ENCODE measurements around the gene CS.

Gene CS

DNA sequence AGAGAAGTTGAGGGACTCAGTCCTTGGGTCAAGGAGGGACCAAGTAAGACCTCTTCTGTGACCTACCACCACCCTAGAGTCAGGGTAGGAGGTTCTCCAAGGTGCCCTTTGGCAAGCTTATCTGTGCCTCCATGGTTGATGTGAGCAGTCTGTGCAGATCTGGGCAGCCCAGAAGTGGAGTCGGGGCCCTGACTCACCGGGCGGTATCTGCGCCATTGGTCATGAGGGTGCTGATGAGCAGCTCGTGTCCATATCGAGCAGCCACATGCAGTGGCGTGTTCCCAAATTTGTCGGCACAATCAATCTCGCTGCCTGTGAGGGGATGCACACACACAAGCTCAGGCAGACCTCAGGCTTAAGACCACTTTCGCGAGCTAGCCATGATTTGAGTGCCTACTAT, 47.0 kb downstream of the CS start:
- TF ChIP-seq CTCF (IDR thresholded peaks at IDR 0.05; ENCODE audit: low read depth, low read length), result no peak
- no peak for TF ChIP-seq EZH2phosphoT487 (IDR thresholded peaks at IDR 0.05; ENCODE audit: low read depth)
- Histone ChIP-seq H3K27me3 (ENCODE audit: low read depth, low read length) (no peaks in the 10 kb centered on the region), H3K36me3 (replicated peaks; ENCODE audit: low read depth, low read length) (peaks cover 57% of the 10 kb centered on the region), H3K4me2 (ENCODE audit: low read length) (no peak overlapping the region), H4K20me1 (ENCODE audit: insufficient read depth, low read length) (no peaks in the 10 kb centered on the region), H3K27ac (ENCODE audit: low read length) (no peak overlapping the region), H2AFZ (ENCODE audit: low read depth, low read length) (no peak overlapping the region), H3K79me2 (ENCODE audit: low read length) (peaks cover 21% of the 10 kb centered on the region), H3K4me3 (ENCODE audit: low read length) (no peak overlapping the region), H3K9me3 (ENCODE audit: insufficient read depth, low read length) (no peaks in the 10 kb centered on the region), H3K9ac (ENCODE audit: low read length) (no peak overlapping the region), H3K4me1 (ENCODE audit: low read length) (peaks cover 6% of the 10 kb centered on the region)

DNA sequence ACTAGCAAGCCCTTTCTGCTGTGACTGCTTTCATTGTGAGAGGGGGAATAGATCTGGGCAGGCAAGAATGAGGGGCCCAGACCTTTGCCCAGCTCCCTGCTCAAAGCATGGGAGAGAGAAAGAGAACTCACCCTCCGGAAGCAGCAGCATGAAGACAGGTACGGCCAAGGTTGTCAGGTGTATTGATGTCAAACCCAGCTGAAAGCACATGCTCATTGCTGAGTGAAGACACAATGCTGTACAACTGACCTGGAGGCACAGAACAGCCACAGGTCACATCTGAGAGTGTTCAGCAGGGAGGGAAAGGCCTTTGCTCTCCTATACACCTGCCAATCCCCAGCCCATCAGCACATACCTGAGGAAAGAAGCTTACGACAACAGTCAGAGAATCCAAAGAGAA, 47.5 kb downstream of the CS start:
- no peaks in the 10 kb centered on the region for H3K9me3 ChIP-seq (ENCODE audit: insufficient read depth, low read length)
- H3K36me3 ChIP-seq (replicated peaks; ENCODE audit: low read depth, low read length), result peaks cover 60% of the 10 kb centered on the region
- peaks cover 16% of the 10 kb centered on the region for H3K79me2 ChIP-seq (ENCODE audit: low read length)
- no peaks in the 10 kb centered on the region for H3K27me3 ChIP-seq (ENCODE audit: low read depth, low read length)
- H4K20me1 ChIP-seq (ENCODE audit: insufficient read depth, low read length), result no peaks in the 10 kb centered on the region
- no peak overlapping the region for H2AFZ ChIP-seq (ENCODE audit: low read depth, low read length)
- no peak overlapping the region for H3K4me2 ChIP-seq (ENCODE audit: low read length)
- peaks cover 6% of the 10 kb centered on the region for H3K4me1 ChIP-seq (ENCODE audit: low read length)
- H3K27ac ChIP-seq (ENCODE audit: low read length), result no peak overlapping the region
- no peak overlapping the region for H3K4me3 ChIP-seq (ENCODE audit: low read length)
- TF ChIP-seq EZH2phosphoT487 (IDR thresholded peaks at IDR 0.05; ENCODE audit: low read depth) (no peak), CTCF (IDR thresholded peaks at IDR 0.05; ENCODE audit: low read depth, low read length) (no peak)
- no peak overlapping the region for H3K9ac ChIP-seq (ENCODE audit: low read length)

- Histone ChIP-seq H3K9me3 (ENCODE audit: insufficient read depth, low read length) (no peaks in the 10 kb centered on the region), H3K4me3 (ENCODE audit: low read length) (no peak overlapping the region), H3K4me2 (ENCODE audit: low read length) (no peak overlapping the region), H3K36me3 (replicated peaks; ENCODE audit: low read depth, low read length) (peaks cover 54% of the 10 kb centered on the region), H3K79me2 (ENCODE audit: low read length) (no peaks in the 10 kb centered on the region), H3K27ac (ENCODE audit: low read length) (no peak overlapping the region), H2AFZ (ENCODE audit: low read depth, low read length) (no peak overlapping the region), H4K20me1 (ENCODE audit: insufficient read depth, low read length) (no peaks in the 10 kb centered on the region), H3K27me3 (ENCODE audit: low read depth, low read length) (no peaks in the 10 kb centered on the region), H3K9ac (ENCODE audit: low read length) (no peak overlapping the region), H3K4me1 (ENCODE audit: low read length) (no peaks in the 10 kb centered on the region)
- TF ChIP-seq EZH2phosphoT487 (IDR thresholded peaks at IDR 0.05; ENCODE audit: low read depth) (no peak), CTCF (IDR thresholded peaks at IDR 0.05; ENCODE audit: low read depth, low read length) (no peak)
These were observed 51.4 kb downstream of the CS start for GRCh38 chr12:56248711-56249110.

DNA sequence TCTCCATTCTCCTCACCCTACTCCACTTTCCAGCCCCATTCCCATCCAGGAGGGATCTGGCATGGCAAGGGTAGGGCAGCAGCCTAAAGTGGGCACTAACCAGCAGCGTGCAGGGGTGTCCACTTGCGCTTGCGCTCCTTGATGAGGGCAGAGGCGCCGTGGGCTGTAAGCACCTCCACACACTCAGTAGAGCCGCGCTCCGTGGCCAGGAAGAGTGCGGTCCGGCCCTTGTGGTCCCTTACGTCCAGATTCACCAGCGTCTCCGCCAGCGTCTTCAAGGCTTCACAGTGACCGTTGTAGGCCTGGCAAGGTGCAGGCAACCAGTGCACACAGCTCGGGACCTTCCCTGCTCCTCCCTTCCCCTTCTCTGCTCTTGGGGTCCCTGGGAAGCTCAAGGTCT, 52.2 kb downstream of the CS start:
- no peak for TF ChIP-seq EZH2phosphoT487 (IDR thresholded peaks at IDR 0.05; ENCODE audit: low read depth)
- TF ChIP-seq CTCF (IDR thresholded peaks at IDR 0.05; ENCODE audit: low read depth, low read length), result no peak
- Histone ChIP-seq H3K4me2 (ENCODE audit: low read length) (no peak overlapping the region), H3K27me3 (ENCODE audit: low read depth, low read length) (no peaks in the 10 kb centered on the region), H3K4me1 (ENCODE audit: low read length) (no peaks in the 10 kb centered on the region), H2AFZ (ENCODE audit: low read depth, low read length) (no peak overlapping the region), H3K36me3 (replicated peaks; ENCODE audit: low read depth, low read length) (peaks cover 49% of the 10 kb centered on the region), H3K9ac (ENCODE audit: low read length) (no peak overlapping the region), H3K79me2 (ENCODE audit: low read length) (no peaks in the 10 kb centered on the region), H4K20me1 (ENCODE audit: insufficient read depth, low read length) (no peaks in the 10 kb centered on the region), H3K4me3 (ENCODE audit: low read length) (no peak overlapping the region), H3K27ac (ENCODE audit: low read length) (no peak overlapping the region), H3K9me3 (ENCODE audit: insufficient read depth, low read length) (no peaks in the 10 kb centered on the region)

All from OCI-LY3 (cell line).